Fibroblast of skin of abdomen (primary cell): ENCODE measurements around the gene ACOT6.
A peak's percentile ranks its signal among the peaks of the same experiment; 100 is the strongest.
"Not testable (repeated sequence)": the region's sequence is repeated elsewhere in the genome, so short reads cannot be mapped to it uniquely, and the experiment has no call there.

Experiments used
- DNase-seq: peaks from one replicate; pipeline ENCODE4 v3.0.0-alpha.2; 2013

The ACOT6 gene

GRCh38 chr14:73599499-73599898, 12.8 kb upstream of the ACOT6 start:
- no peak for DNase-seq

GRCh38 chr14:73602994-73603393, 9.3 kb upstream of the ACOT6 start:
- no peak for DNase-seq

GRCh38 chr14:73606271-73606670, 6.0 kb upstream of the ACOT6 start:
- DNase-seq: no peak

GRCh38 chr14:73607241-73607640, 5.1 kb upstream of the ACOT6 start:
- no peak for DNase-seq

- DNase-seq: peak; percentile 28
Observed at GRCh38 chr14:73610687-73611086, 1.6 kb upstream of the ACOT6 start.

GRCh38 chr14:73613046-73613383, 698 bp downstream of the ACOT6 start:
- no peak for DNase-seq

GRCh38 chr14:73613419-73613963, 1.2 kb downstream of the ACOT6 start:
- DNase-seq: no peak

- DNase-seq: no peak
Observed at GRCh38 chr14:73616831-73617230, 4.5 kb downstream of the ACOT6 start.

GRCh38 chr14:73619524-73619923, 7.2 kb downstream of the ACOT6 start:
- no peak for DNase-seq

GRCh38 chr14:73620268-73620667, 8.0 kb downstream of the ACOT6 start:
- DNase-seq: no peak

GRCh38 chr14:73623504-73624054, 11.3 kb downstream of the ACOT6 start:
- no peak for DNase-seq

- DNase-seq: no peak
Observed at GRCh38 chr14:73625706-73626105, 13.4 kb downstream of the ACOT6 start.

- no peak for DNase-seq
Observed at GRCh38 chr14:73627151-73627558, 14.8 kb downstream of the ACOT6 start.

- no peak for DNase-seq
Observed at GRCh38 chr14:73630009-73630780, 17.9 kb downstream of the ACOT6 start.

- DNase-seq: peak; percentile 66
Observed at GRCh38 chr14:73633116-73634010, 21.0 kb downstream of the ACOT6 start.

- DNase-seq: no peak
Observed at GRCh38 chr14:73634011-73634833, 21.9 kb downstream of the ACOT6 start.

- not testable (repeated sequence) for DNase-seq
Observed at GRCh38 chr14:73636355-73636754, 24.0 kb downstream of the ACOT6 start.

GRCh38 chr14:73637830-73638229, 25.5 kb downstream of the ACOT6 start:
- DNase-seq: no peak

- DNase-seq: no peak
Observed at GRCh38 chr14:73640796-73641365, 28.6 kb downstream of the ACOT6 start.

GRCh38 chr14:73644531-73645247, 32.4 kb downstream of the ACOT6 start, which contains the start of gene DNAL1:
DNAL1 (plus strand) TSS chr14:73644986; CDS start chr14:73645040, 54 bp downstream.
- peak; percentile 90 for DNase-seq

GRCh38 chr14:73645248-73645610, 32.9 kb downstream of the ACOT6 start:
- DNase-seq: no peak
